Mononuclear cell (primary cell): ENCODE data around the gene MAP1LC3A. TPM values are rescaled to one million over a fixed set of nuclear protein-coding genes. Genes with fewer than 3 reads are reported as not detected.

Source experiments
- H3K27me3 ChIP-seq: 2 replicates; pipeline ENCODE4 v1.6.0; 2011; ENCODE audit warnings: low read length, control low read depth; ENCODE audit not compliant: insufficient read depth
- H3K4me1 ChIP-seq: 2 replicates; pipeline ENCODE4 v1.5.1; 2011; ENCODE audit warnings: mild to moderate bottlenecking, low read length, control low read depth; ENCODE audit not compliant: insufficient read depth
- H3K4me3 ChIP-seq: 2 replicates; pipeline ENCODE4 v1.5.1; 2011; ENCODE audit warnings: mild to moderate bottlenecking, low read length, moderate library complexity
- H3K9me3 ChIP-seq: 2 replicates; pipeline ENCODE4 v1.5.1; 2011; ENCODE audit warnings: low read depth, mild to moderate bottlenecking, control low read depth, low read length
- total RNA-seq: library from RNA; depleted of rRNA; stranded (reverse); fragments of >200 nt; gene quantifications from one replicate; pipeline ENCODE4 v1.2.3, GENCODE V29; 2012

MAP1LC3A gene
- total RNA-seq, 1 donor = 3.4 TPM

DNA sequence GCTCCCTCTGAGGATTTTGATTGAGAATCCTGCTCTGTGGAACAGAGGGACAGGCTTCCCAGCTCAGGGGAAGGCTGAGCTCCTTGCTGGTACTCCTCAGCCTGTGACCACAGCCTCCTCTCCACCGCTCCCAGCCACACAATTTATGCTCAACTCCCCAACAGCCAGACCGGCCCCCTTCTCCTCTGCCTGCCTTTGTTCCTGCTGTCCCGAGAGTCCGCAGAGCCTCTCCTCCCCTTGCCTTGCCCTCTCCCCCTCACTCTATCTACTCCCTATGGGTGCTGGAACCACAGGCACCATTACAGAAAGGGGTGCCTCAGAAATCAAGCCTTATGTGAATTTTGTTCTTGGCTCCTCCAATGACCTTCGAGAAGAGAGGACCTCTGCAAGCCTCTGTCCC lies 15.9 kb downstream of the MAP1LC3A start:
- H3K27me3 ChIP-seq = no peaks in the 10 kb centered on the region
- peaks cover 14% of the 10 kb centered on the region for H3K4me1 ChIP-seq
- H3K4me3 ChIP-seq = no peak overlapping the region
- no peaks in the 10 kb centered on the region for H3K9me3 ChIP-seq

DNA sequence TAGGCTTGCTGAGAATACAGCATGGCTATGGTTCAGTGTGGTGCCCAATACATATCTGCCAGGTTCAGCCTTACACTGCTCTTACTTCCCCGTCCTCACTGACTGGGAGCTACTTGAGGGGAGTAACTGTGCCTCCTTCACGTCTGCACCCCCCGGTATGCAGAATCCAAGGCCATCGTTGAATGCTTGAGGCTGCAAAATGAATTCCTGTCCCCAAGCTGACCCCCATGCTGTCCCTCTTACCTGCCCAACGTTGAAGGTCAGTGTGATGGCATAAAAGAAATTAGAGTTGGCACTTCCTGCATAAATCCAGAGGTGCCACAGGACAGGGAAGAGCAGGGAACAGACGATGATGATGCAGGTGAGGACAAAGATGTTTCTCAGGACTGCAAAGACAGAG lies 16.3 kb downstream of the MAP1LC3A start:
- Histone ChIP-seq H3K27me3 (no peaks in the 10 kb centered on the region), H3K4me1 (peaks cover 19% of the 10 kb centered on the region), H3K9me3 (no peaks in the 10 kb centered on the region), H3K4me3 (no peak overlapping the region)

DNA sequence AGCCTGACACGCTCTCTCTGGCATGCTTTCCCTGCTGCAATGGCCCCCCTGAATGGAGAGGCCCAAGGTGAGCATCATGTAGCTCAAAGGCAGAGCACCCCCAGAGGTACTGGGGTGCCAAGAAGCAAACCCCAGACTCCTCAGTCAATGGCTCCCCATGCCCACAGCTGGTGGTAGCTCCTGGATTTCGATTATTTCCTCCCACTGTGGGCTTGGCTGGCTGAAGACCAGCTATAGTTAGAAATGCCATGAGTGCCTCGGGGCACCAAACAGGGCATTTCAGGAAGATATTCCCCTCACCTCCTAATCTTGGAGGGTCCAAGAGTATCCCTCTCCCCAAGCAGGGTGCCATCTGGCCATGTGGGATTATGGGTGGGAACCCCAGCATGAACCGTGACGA lies 16.8 kb downstream of the MAP1LC3A start:
- H3K4me3 ChIP-seq = no peak overlapping the region
- no peaks in the 10 kb centered on the region for H3K27me3 ChIP-seq
- no peaks in the 10 kb centered on the region for H3K9me3 ChIP-seq
- H3K4me1 ChIP-seq = peaks cover 23% of the 10 kb centered on the region

DNA sequence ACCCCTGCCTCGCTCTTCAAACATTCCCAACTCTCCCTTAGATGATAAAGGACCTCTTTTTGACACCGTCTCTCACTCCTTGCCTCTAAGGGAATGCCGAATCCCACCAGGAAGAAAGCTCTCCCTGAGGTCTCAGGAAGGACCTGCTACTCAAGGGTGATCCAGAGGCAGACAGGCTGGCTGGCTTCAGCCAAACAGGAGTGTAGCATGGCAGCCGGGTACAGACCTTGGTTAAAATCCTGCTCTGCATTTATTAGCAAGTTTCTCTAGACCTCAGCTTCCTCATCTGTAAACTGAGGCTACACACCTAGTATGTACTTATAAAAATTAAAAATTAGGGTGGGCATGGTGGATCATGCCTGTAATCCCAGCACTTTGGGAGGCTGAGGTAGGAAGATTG lies 17.2 kb downstream of the MAP1LC3A start:
- peaks cover 28% of the 10 kb centered on the region for H3K4me1 ChIP-seq
- no peak overlapping the region for H3K4me3 ChIP-seq
- H3K9me3 ChIP-seq = no peaks in the 10 kb centered on the region
- no peaks in the 10 kb centered on the region for H3K27me3 ChIP-seq

DNA sequence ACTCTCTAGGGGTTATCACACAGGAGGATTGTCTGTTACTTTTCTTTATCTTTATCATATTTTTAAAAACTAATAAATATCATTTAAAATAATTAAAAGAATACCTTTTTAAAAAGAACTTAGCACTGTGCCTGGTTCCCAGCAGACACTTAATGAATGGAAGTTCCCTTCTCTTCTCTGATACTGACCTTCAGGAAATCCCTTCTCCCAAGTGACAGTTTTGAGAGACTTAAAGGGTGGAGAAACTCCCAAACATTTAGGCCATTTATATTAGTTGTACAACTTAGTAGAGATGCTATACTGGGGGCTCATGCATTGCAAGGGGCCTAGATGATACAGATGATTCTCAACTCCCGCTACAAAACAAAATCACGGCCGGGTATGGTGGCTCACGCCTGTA lies 18.5 kb downstream of the MAP1LC3A start:
- no peaks in the 10 kb centered on the region for H3K9me3 ChIP-seq
- H3K4me1 ChIP-seq = peaks cover 22% of the 10 kb centered on the region
- no peaks in the 10 kb centered on the region for H3K27me3 ChIP-seq
- H3K4me3 ChIP-seq = no peak overlapping the region

DNA sequence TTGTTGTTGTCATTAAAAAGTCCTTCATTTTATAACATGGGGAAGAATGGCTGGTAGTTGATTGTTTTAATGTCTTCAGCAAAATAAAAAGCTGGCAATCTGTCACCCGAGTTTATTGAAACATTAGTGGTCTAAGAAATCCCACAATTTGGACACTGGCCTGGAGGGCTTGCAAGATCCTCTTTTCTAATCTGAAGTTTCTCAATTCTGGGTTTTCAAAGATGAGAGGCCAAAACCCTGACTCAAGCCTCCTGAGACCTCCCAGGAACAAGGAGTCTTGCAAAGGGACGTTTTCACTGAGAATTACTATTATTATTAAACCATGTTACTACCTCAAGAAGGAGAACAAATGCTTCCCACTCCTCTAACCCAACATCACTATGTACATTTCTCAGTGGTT lies 19.5 kb downstream of the MAP1LC3A start:
- H3K4me1 ChIP-seq = peaks cover 22% of the 10 kb centered on the region
- no peak overlapping the region for H3K4me3 ChIP-seq
- H3K27me3 ChIP-seq = no peaks in the 10 kb centered on the region
- no peaks in the 10 kb centered on the region for H3K9me3 ChIP-seq

DNA sequence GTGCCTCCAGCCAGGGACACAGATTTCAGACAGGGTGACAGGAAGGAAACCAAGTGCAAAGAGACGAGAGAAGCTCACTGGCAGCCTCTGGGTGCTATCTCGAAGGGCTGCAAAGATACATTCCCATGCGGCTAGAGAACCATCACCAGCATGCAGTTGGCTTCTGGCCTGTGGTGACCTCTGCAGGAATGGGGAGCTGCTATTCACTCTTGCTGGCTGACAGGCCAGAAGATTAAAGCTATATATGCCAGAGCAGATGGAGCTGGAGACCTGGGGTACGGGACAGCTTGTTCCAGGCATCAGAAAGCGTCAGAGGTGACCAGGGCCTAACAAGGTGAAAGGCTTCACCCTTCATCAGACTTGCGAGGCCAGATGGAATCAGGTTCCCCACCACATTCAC lies 20.0 kb downstream of the MAP1LC3A start:
- H3K27me3 ChIP-seq = no peaks in the 10 kb centered on the region
- no peaks in the 10 kb centered on the region for H3K9me3 ChIP-seq
- H3K4me3 ChIP-seq = no peak overlapping the region
- peaks cover 22% of the 10 kb centered on the region for H3K4me1 ChIP-seq

DNA sequence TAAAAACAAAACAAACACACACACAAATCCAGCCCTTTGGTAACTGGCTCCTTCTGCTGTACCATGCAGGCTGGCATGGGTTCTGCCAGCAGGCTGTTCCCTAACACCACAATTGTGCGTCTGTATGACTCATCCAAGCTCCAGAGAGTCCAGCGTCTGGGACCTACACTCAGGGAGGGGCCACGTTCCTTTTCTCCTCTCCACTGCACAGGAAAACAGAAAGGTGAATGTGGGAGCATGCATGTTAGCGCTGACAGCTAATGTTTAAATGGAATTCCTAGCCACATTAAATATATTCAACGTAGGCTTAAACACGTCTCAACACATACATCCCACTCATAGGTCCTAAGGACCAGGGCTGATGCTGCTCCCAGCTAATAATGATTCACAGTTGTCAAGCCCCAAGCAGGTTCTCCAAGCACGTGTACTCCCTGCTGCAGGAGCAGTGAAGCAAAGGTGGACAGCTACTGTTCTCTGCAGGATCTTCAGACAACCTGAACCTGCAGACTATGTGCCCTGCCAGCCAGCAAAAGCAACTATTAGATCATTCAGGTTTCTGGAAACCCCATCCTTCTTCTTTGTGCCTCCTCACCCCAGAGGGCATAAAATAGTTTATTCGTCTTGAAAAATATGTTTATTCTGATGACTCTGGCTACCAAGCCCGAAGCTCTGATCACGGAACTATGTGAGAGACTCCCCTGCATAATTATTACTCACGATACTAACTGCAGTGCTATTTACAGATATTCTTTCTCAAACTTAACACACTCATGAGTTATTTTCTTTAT lies 20.9 kb downstream of the MAP1LC3A start:
- no peaks in the 10 kb centered on the region for H3K9me3 ChIP-seq
- no peak overlapping the region for H3K4me3 ChIP-seq
- no peaks in the 10 kb centered on the region for H3K27me3 ChIP-seq
- peaks cover 22% of the 10 kb centered on the region for H3K4me1 ChIP-seq

DNA sequence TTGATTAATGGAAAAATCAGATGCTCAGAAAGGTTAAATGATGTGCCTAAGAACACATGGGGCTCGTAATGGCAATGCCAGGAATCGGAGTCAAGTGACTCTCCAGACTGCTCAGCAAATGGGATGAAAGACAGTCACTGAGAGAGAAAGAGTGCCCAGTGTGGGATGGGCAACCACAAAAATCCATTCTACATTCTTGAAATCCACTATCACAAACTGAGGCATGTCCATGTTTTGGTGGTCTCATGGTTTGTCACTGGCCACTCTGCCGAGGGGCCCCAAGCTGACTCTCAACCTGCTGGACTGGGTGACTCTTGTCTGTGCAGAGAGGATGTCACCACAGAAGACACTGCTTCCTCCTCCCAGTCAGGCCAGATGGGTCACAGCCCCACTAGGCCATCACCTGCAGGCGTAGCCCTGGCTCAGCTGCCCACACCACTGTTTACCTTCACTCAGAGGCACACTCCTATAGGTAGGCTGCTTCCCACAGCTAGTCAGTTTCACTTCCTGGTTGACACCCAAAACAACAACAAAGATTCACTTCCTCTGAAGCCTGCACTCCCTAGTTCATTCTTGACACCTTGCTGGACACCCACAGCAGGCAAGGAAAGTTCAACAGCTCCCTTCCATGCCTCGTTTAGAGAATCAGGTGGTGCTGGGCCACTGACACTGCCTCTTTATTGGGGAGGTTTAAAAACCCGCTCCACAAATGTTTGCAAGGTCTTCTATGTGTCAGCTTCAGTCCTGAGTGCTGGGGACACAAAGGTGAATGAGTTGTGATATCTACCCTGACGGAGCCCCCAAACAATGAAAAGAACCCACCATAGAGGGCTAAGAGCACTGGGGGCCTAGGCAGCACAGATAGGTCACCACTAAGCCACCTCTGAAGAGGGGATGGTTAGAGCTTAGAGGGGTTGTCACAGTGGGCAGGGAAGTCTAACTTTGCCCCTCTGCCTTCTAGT lies 21.7 kb downstream of the MAP1LC3A start:
- no peak overlapping the region for H3K4me3 ChIP-seq
- peaks cover 22% of the 10 kb centered on the region for H3K4me1 ChIP-seq
- H3K27me3 ChIP-seq = no peaks in the 10 kb centered on the region
- H3K9me3 ChIP-seq = no peaks in the 10 kb centered on the region

DNA sequence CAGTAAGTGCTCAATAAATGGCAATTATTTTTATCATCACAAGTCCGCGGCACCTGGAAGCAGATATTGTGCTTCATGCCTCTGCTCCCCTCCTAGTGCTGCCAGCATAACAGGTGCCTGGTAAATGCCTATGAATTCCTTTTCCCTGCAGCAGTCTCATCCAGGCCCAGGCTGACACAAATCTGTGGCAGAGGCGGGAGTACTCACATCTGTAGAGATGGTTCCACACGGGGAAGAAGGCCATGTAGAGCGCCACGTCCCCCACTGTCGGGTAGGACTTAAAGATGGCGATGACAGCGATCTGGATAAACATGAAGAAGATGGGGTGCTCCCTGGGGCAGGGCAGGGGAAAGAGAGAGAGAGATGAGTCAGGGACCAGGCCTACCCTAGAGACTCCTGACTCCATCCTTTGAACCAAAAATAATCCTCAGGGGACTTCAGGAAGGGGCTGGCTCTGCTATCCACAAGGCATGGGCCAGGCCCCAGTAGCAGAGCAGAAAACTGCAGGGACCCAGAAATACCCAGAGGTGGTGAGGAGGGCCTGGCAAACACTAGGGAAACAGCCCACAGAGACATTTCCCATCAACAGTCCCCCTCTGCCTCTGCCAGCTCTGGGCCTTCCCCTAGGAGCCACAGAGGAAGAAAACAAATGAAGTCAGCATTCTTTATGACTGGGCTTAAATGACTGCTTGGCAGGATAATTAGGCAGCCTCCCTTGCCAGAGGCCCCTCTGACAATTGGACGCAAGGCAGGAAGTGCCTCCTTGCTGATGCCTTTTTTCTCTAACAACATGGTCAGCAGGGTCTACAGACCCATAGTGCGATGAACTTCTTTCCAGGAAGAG lies 23.0 kb downstream of the MAP1LC3A start:
- no peaks in the 10 kb centered on the region for H3K9me3 ChIP-seq
- H3K27me3 ChIP-seq = no peaks in the 10 kb centered on the region
- H3K4me1 ChIP-seq = peaks cover 22% of the 10 kb centered on the region
- H3K4me3 ChIP-seq = no peak overlapping the region

DNA sequence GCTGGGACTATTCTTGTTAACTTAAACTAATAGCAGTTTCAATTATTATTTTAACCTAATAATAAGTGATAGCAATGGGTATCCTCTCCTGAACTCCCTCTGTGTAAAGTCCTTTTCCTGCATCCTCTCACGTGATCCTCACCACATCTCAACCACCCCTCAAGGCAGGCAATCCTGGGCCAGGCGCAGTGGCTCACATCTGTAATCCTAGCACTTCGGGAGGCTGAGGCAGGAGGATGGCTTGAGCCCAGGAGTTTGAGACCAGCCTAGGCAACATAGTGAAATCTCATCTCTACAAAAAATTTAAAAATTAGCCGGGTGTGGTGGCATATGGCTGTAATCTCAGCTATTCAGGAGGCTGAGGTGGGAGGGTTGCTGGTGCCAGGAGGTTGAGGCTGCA lies 23.7 kb downstream of the MAP1LC3A start:
- no peaks in the 10 kb centered on the region for H3K9me3 ChIP-seq
- no peak overlapping the region for H3K4me3 ChIP-seq
- peaks cover 22% of the 10 kb centered on the region for H3K4me1 ChIP-seq
- no peaks in the 10 kb centered on the region for H3K27me3 ChIP-seq

DNA sequence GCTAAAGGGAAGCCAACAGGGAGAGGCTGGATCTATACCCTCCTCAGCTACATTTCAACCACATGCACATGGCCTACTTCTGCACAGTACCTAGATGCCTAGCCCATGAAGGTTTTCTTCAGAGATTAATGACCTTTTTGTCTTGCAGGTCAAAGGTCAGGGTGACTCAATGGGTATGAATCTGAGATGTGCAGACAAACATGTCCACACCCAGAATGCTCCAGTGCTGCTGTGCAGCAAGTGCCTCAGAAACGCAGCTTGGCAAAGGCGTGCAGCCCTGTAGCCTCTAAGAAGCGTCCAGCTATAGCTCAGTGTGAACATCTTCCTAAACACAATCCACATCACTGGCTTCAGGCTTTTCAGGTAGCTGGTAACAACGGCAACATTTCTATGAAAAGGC lies 24.4 kb downstream of the MAP1LC3A start:
- Histone ChIP-seq H3K4me3 (no peak overlapping the region), H3K4me1 (peaks cover 22% of the 10 kb centered on the region), H3K27me3 (no peaks in the 10 kb centered on the region), H3K9me3 (no peaks in the 10 kb centered on the region)

DNA sequence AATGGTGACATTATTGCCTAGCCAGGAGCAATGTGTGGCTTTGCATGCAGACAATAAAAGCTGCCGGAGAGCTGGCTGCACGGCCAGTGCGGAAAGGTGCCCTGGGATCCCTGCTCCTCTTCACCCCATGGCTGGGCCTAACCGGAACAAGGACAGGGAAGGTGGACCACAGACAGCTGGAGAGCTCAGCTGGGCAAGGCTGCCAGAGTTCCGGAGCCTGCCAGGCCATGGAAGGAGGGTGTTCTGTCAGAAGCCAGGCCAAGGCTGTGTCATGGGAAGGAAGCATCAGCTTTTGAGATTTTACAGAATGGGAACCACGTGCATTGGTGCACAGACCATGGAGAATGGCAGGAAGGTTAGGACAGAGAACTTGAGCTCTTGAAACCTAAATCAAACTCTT lies 25.0 kb downstream of the MAP1LC3A start:
- no peaks in the 10 kb centered on the region for H3K9me3 ChIP-seq
- peaks cover 19% of the 10 kb centered on the region for H3K4me1 ChIP-seq
- H3K4me3 ChIP-seq = no peak overlapping the region
- H3K27me3 ChIP-seq = no peaks in the 10 kb centered on the region

DNA sequence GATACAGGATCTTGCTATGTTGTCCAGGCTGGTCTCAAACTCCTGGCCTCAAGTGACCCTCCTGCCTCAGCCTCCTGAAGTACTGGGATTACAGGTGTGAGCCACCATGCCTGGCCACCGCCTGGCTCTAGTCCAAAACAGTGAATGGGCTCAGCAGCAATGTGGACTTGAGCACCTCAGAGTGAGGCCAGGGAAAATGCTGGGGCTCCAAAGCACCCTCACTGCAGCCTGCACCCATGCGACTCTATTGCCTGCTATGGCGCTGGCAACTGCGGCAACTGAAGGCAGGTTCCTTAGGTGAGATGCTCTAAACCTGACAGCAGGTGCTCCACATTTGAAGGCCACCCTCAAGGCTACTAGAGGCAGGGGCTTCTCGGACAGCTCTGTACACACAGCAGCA lies 26.5 kb downstream of the MAP1LC3A start:
- Histone ChIP-seq H3K27me3 (no peaks in the 10 kb centered on the region), H3K9me3 (no peaks in the 10 kb centered on the region), H3K4me1 (peaks cover 10% of the 10 kb centered on the region), H3K4me3 (no peak overlapping the region)
